CD14-positive monocyte (primary cell): Measurements from ENCODE around the gene VSTM2L. TPM values are rescaled to one million over a fixed set of nuclear protein-coding genes. Genes with fewer than 3 reads are reported as not detected.

Experiments used
- DNase-seq, 3 donors: peaks; one replicate each; pipeline ENCODE4 v3.0.0-alpha.2; 2011 to 2022
- H2AFZ ChIP-seq: 2 replicates; pipeline ENCODE4 v1.6.0; 2012; ENCODE audit warnings: mild to moderate bottlenecking, low read depth, low read length, inconsistent platforms; ENCODE audit not compliant: insufficient read depth, poor library complexity, severe bottlenecking
- H3K27ac ChIP-seq, 2 donors: 1 replicate in 1 of 2; 2 replicates in 1 of 2; pipeline ENCODE4 v1.5.1; 2012 to 2013; ENCODE audit warnings: low read length in 2 of 2, control low read depth in 1 of 2, inconsistent platforms in 1 of 2, low read depth in 1 of 2, mild to moderate bottlenecking in 1 of 2
- H3K27me3 ChIP-seq, 2 donors: one replicate each; pipeline versions ENCODE4 v1.6.0 to v1.6.1; 2011 to 2013; ENCODE audit warnings: low read length in 2 of 2; ENCODE audit not compliant: control insufficient read depth in 2 of 2, insufficient read depth in 2 of 2
- H3K36me3 ChIP-seq, 2 donors: replicated peaks in 1 of 2; 1 replicate in 1 of 2; 2 replicates in 1 of 2; pipeline versions ENCODE4 v1.5.1 to v1.6.1; 2012 to 2013; ENCODE audit warnings: low read length in 2 of 2, control low read depth in 1 of 2, inconsistent platforms in 1 of 2, mild to moderate bottlenecking in 1 of 2; ENCODE audit not compliant: insufficient read depth in 2 of 2, control insufficient read depth in 1 of 2
- H3K4me1 ChIP-seq, 2 donors: 1 replicate in 1 of 2; 2 replicates in 1 of 2; pipeline versions ENCODE4 v1.5.1 to v1.6.1; 2012 to 2013; ENCODE audit warnings: low read length in 2 of 2, control low read depth in 1 of 2, inconsistent platforms in 1 of 2, mild to moderate bottlenecking in 1 of 2, moderate library complexity in 1 of 2; ENCODE audit not compliant: insufficient read depth in 2 of 2, control insufficient read depth in 1 of 2
- H3K4me2 ChIP-seq: replicated peaks from 2 replicates; pipeline ENCODE3; 2012; ENCODE audit warnings: low read length, moderate library complexity, mild to moderate bottlenecking; ENCODE audit not compliant: poor library complexity, severe bottlenecking; ENCODE audit errors: extremely low read depth
- H3K4me3 ChIP-seq, 3 experiments: fragments of 200-600 bp in 1 of 3; sonication (generic) in 1 of 3; replicated peaks in 1 of 3; 1 replicate in 2 of 3; 2 replicates in 1 of 3; pipeline ENCODE4 v1.5.1; 2011 to 2013; ENCODE audit warnings: low read length in 3 of 3, mild to moderate bottlenecking in 3 of 3, control low read depth in 2 of 3, low read depth in 2 of 3, inconsistent platforms in 1 of 3, moderate library complexity in 1 of 3
- H3K79me2 ChIP-seq: 2 replicates; pipeline ENCODE4 v1.6.0; 2012; ENCODE audit warnings: mild to moderate bottlenecking, control low read depth, inconsistent platforms, low read length, moderate library complexity; ENCODE audit not compliant: insufficient read depth
- H3K9ac ChIP-seq: 2 replicates; pipeline ENCODE4 v1.6.0; 2017; ENCODE audit warnings: low read length, mild to moderate bottlenecking; ENCODE audit not compliant: insufficient read depth, poor library complexity, severe bottlenecking
- H3K9me3 ChIP-seq, 2 donors: replicated peaks in 1 of 2; 1 replicate in 1 of 2; 2 replicates in 1 of 2; pipeline versions ENCODE4 v1.5.1 to v1.6.1; 2012 to 2013; ENCODE audit warnings: low read length in 2 of 2, control low read depth in 1 of 2; ENCODE audit not compliant: control insufficient read depth in 1 of 2, insufficient read depth in 1 of 2
- H4K20me1 ChIP-seq: 2 replicates; pipeline ENCODE4 v1.6.0; 2012; ENCODE audit warnings: mild to moderate bottlenecking, low read length, control low read depth, moderate library complexity; ENCODE audit not compliant: insufficient read depth
- H3K27ac Mint-ChIP-seq, 7 donors: one replicate each; pipeline ENCODE4 v1.8.0; 2020; ENCODE audit warnings: mild to moderate bottlenecking in 7 of 7, mixed read lengths in 7 of 7, moderate library complexity in 6 of 7, inconsistent platforms in 2 of 7
- H3K27me3 Mint-ChIP-seq, 3 donors: one replicate each; pipeline ENCODE4 v1.8.0; 2021 to 2022; ENCODE audit warnings: low read depth in 3 of 3, mild to moderate bottlenecking in 3 of 3, mixed read lengths in 3 of 3, moderate library complexity in 3 of 3, inconsistent platforms in 1 of 3
- H3K36me3 Mint-ChIP-seq, 2 donors: one replicate each; pipeline ENCODE4 v1.8.0; 2020; ENCODE audit warnings: mixed read lengths in 2 of 2, inconsistent platforms in 1 of 2, mild to moderate bottlenecking in 1 of 2
- H3K4me1 Mint-ChIP-seq: one replicate; pipeline ENCODE4 v1.8.0; 2020; ENCODE audit warnings: mild to moderate bottlenecking, mixed read lengths
- H3K4me3 Mint-ChIP-seq, 2 donors: one replicate each; pipeline ENCODE4 v1.8.0; 2020; ENCODE audit warnings: mild to moderate bottlenecking in 2 of 2, mixed read lengths in 2 of 2, moderate library complexity in 1 of 2
- H3K9me3 Mint-ChIP-seq, 7 donors: one replicate each; pipeline ENCODE4 v1.8.0; 2020 to 2022; ENCODE audit warnings: mixed read lengths in 7 of 7, mild to moderate bottlenecking in 6 of 7, moderate library complexity in 6 of 7, inconsistent platforms in 2 of 7
- WGBS: methylation state at CpG from one replicate; pipeline ENCODE4 v1.1.5; 2013; ENCODE audit warnings: missing lambda C conversion rate; ENCODE audit not compliant: insufficient coverage; 5-methylcytosine and 5-hydroxymethylcytosine counted together
- intact Hi-C, 2 donors: fragments of 100-400 bp; cut with micrococcal nuclease; formaldehyde crosslinking; loops; one replicate each; pipeline versions ENCODE4 v1.15.0 to v1.15.1; 2023
- polyA plus RNA-seq, 3 donors: library from polyadenylated mRNA; depleted of rRNA in 1 of 3; unstranded in 2 of 3; stranded (reverse) in 1 of 3; fragments of 300-500 nt in 2 of 3; fragments of >200 nt in 1 of 3; fragmentation: Illumina TruSeq in 2 of 3; gene quantifications; 1 replicate in 2 of 3; 2 replicates in 1 of 3; pipeline ENCODE4 v1.2.3, GENCODE V29; 2012 to 2021
- TF ChIP-seq, protein P1 (sequence below): fragments of 200-600 bp; IDR thresholded peaks from one replicate; pipeline ENCODE4 v1.8.0; 2022; ENCODE audit warnings: antibody characterized with exemption, mild to moderate bottlenecking

The VSTM2L gene
- polyA plus RNA-seq, 3 donors = not detected

GRCh38 chr20:37881601-37882343 lies 21.2 kb upstream of the VSTM2L start:
- WGBS = 90% methylated on average over 21 of the region's 22 CpGs
- Histone ChIP-seq H2AFZ (no peak overlapping the region), H3K4me1 (no peaks in the 10 kb centered on the region), H3K79me2 (no peaks in the 10 kb centered on the region), H3K9me3 (no peaks in the 10 kb centered on the region), H3K4me2 (no peak overlapping the region), H3K9ac (no peak overlapping the region), H3K27ac (no peak overlapping the region), H3K4me3 (no peak overlapping the region), H4K20me1 (no peaks in the 10 kb centered on the region), H3K27me3 (no peaks in the 10 kb centered on the region), H3K36me3 (no peaks in the 10 kb centered on the region)
- H3K9me3 Mint-ChIP-seq = no peaks in the 10 kb centered on the region
- no peak overlapping the region for H3K4me3 Mint-ChIP-seq
- H3K36me3 Mint-ChIP-seq = no peaks in the 10 kb centered on the region
- H3K27ac Mint-ChIP-seq = peak overlapping the region in 1 of 7 donors; percentile 6
- no peak for DNase-seq
- no peaks in the 10 kb centered on the region for H3K4me1 Mint-ChIP-seq
- H3K27me3 Mint-ChIP-seq = peaks cover 2 to 7% (median 5%) of the 10 kb centered on the region in 3 donors
- TF ChIP-seq, protein P1, sequence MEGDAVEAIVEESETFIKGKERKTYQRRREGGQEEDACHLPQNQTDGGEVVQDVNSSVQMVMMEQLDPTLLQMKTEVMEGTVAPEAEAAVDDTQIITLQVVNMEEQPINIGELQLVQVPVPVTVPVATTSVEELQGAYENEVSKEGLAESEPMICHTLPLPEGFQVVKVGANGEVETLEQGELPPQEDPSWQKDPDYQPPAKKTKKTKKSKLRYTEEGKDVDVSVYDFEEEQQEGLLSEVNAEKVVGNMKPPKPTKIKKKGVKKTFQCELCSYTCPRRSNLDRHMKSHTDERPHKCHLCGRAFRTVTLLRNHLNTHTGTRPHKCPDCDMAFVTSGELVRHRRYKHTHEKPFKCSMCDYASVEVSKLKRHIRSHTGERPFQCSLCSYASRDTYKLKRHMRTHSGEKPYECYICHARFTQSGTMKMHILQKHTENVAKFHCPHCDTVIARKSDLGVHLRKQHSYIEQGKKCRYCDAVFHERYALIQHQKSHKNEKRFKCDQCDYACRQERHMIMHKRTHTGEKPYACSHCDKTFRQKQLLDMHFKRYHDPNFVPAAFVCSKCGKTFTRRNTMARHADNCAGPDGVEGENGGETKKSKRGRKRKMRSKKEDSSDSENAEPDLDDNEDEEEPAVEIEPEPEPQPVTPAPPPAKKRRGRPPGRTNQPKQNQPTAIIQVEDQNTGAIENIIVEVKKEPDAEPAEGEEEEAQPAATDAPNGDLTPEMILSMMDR = no peak
- intact Hi-C loops = no loop called here

- H2AFZ ChIP-seq = no peak overlapping the region
- H3K36me3 ChIP-seq = no peaks in the 10 kb centered on the region
- TF ChIP-seq, protein P1 = no peak
- intact Hi-C loops = no loop called here
- no peak overlapping the region for H3K9ac ChIP-seq
- H3K4me3 ChIP-seq = no peak overlapping the region
- no peaks in the 10 kb centered on the region for H3K9me3 Mint-ChIP-seq
- no peak overlapping the region for H3K4me3 Mint-ChIP-seq
- H3K27ac Mint-ChIP-seq = no peak overlapping the region
- H3K27me3 Mint-ChIP-seq = peaks cover 5 to 9% (median 7%) of the 10 kb centered on the region in 3 donors
- no peaks in the 10 kb centered on the region for H3K79me2 ChIP-seq
- no peak overlapping the region for H3K27ac ChIP-seq
- H3K9me3 ChIP-seq = no peaks in the 10 kb centered on the region
- WGBS = 94% methylated on average over 10 of the region's 16 CpGs
- DNase-seq = no peak
- H3K4me2 ChIP-seq = no peak overlapping the region
- no peaks in the 10 kb centered on the region for H3K4me1 ChIP-seq
- H3K4me1 Mint-ChIP-seq = no peaks in the 10 kb centered on the region
- H3K36me3 Mint-ChIP-seq = no peaks in the 10 kb centered on the region
- no peaks in the 10 kb centered on the region for H4K20me1 ChIP-seq
- no peaks in the 10 kb centered on the region for H3K27me3 ChIP-seq
Measured at GRCh38 chr20:37882961-37883712, 19.8 kb upstream of the VSTM2L start.
